HepG2 (cell line): ENCODE results near the gene SLC16A4. TPM values are rescaled to one million over a fixed set of nuclear protein-coding genes. Genes with fewer than 3 reads are reported as not detected.

ENCODE experiments used
- BCLAF1 ChIP-seq: fragments of 450-650 bp; IDR thresholded peaks from 2 replicates; pipeline ENCODE4 v1.6.1; 2017; ENCODE audit warnings: mild to moderate bottlenecking
- GABPA ChIP-seq, 2 experiments: IDR thresholded peaks; 2 replicates each; pipeline ENCODE4 v1.6.1; 2011 to 2016; ENCODE audit warnings: low read depth in 2 of 2, low read length in 1 of 2, missing biosample characterization in 1 of 2, missing genetic modification characterization in 1 of 2
- HNF4G ChIP-seq, 2 experiments: sonication (generic) in 1 of 2; formaldehyde crosslinking in 1 of 2; IDR thresholded peaks; 2 replicates each; pipeline versions ENCODE4 v1.4.0 to v1.6.1; 2011 to 2020; ENCODE audit warnings: borderline replicate concordance in 2 of 2, low read depth in 2 of 2, mild to moderate bottlenecking in 2 of 2, low read length in 1 of 2, missing genetic modification reagents in 1 of 2, moderate library complexity in 1 of 2
- MAX ChIP-seq: IDR thresholded peaks from 2 replicates; pipeline ENCODE4 v1.6.1; 2012; ENCODE audit warnings: inconsistent platforms
- MEF2D ChIP-seq: sonication (generic); formaldehyde crosslinking; IDR thresholded peaks from 2 replicates; pipeline ENCODE4 v1.5.1; 2020; ENCODE audit warnings: mild to moderate bottlenecking, missing genetic modification reagents
- MIER2 ChIP-seq: IDR thresholded peaks from 2 replicates; pipeline ENCODE4 v1.6.1; 2016; ENCODE audit warnings: missing biosample characterization, missing genetic modification reagents
- ONECUT2 ChIP-seq: sonication (generic); formaldehyde crosslinking; IDR thresholded peaks from 2 replicates; pipeline ENCODE4 v1.4.0; 2020; ENCODE audit warnings: missing genetic modification reagents
- SKIL ChIP-seq: sonication (generic); formaldehyde crosslinking; IDR thresholded peaks from 2 replicates; pipeline ENCODE4 v1.8.0; 2022; ENCODE audit warnings: missing genetic modification reagents, mild to moderate bottlenecking, moderate library complexity, borderline replicate concordance
- SMAD9 ChIP-seq: sonication (generic); formaldehyde crosslinking; IDR thresholded peaks from 2 replicates; pipeline ENCODE4 v1.5.1; 2020; ENCODE audit warnings: mild to moderate bottlenecking, missing genetic modification reagents
- SRSF4 ChIP-seq: fragments of 200-400 bp; formaldehyde crosslinking; IDR thresholded peaks from one replicate; pipeline ENCODE4 v1.6.1; 2018; ENCODE audit warnings: mild to moderate bottlenecking, low read depth, low read length, moderate library complexity; ENCODE audit not compliant: poor library complexity, severe bottlenecking
- STAT5B ChIP-seq: sonication (generic); formaldehyde crosslinking; IDR thresholded peaks from 2 replicates; pipeline ENCODE4 v1.4.0; 2020; ENCODE audit warnings: missing genetic modification reagents
- TMF1 ChIP-seq: sonication (generic); formaldehyde crosslinking; IDR thresholded peaks from 2 replicates; pipeline ENCODE4 v1.8.1; 2022; ENCODE audit warnings: low read depth, missing genetic modification reagents
- ZBTB4 ChIP-seq: sonication (generic); formaldehyde crosslinking; IDR thresholded peaks from 2 replicates; pipeline ENCODE4 v1.4.0; 2020; ENCODE audit warnings: missing genetic modification reagents, mild to moderate bottlenecking, borderline replicate concordance
- ZBTB49 ChIP-seq: sonication (generic); formaldehyde crosslinking; IDR thresholded peaks from 2 replicates; pipeline ENCODE4 v1.4.0; 2020; ENCODE audit warnings: missing genetic modification reagents, borderline replicate concordance
- ZSCAN22 ChIP-seq: sonication (generic); formaldehyde crosslinking; IDR thresholded peaks from 2 replicates; pipeline ENCODE4 v1.4.0; 2020; ENCODE audit warnings: mild to moderate bottlenecking, missing genetic modification reagents
- polyA plus RNA-seq, 8 experiments: library from polyadenylated mRNA; depleted of rRNA in 3 of 8; stranded (reverse) in 7 of 8; unstranded in 1 of 8; fragments of >200 nt; fragmentation: Illumina TruSeq in 4 of 8; extraction: Trizol in 4 of 8; gene quantifications; 2 replicates each; pipeline versions ENCODE4 v1.2.1 to v1.2.3, GENCODE V29; 2011 to 2016; ENCODE audit warnings: low read depth in 4 of 8, missing spikeins in 1 of 8, mixed read lengths in 1 of 8; ENCODE audit not compliant: insufficient read depth in 1 of 8
- total RNA-seq, 5 experiments: library from RNA; depleted of rRNA; stranded (reverse); fragments of >200 nt; fragmentation: Illumina TruSeq; extraction: Trizol; gene quantifications; 2 replicates each; pipeline ENCODE4 v1.2.3, GENCODE V29; 2016; ENCODE audit warnings: low read depth in 1 of 5

The SLC16A4 gene
- total and polyA plus RNA-seq, 2 of the 13 experiments (the other 11 are each of a cell fraction or from before 2014, with no cell fraction given) = 1.1 to 1.5 TPM

- TF ChIP-seq STAT5B (no peak; the same call in 1 of the 2 replicates), MIER2 (CRISPR knock-in tag) (peak; percentile 70), TMF1 (CRISPR knock-in tag) (peak; percentile 73), ONECUT2 (CRISPR knock-in tag) (no peak), SMAD9 (CRISPR knock-in tag) (no peak), BCLAF1 (no peak), MEF2D (CRISPR knock-in tag) (peak; percentile 87), SKIL (CRISPR knock-in tag) (peak; percentile 68), GABPA (IDR thresholded peaks at IDR 0.05; ENCODE audit: low read depth, low read length) (peak; percentile 78), GABPA (CRISPR knock-in tag; IDR thresholded peaks at IDR 0.05; ENCODE audit: low read depth) (peak; percentile 93), HNF4G (IDR thresholded peaks at IDR 0.05; ENCODE audit: borderline replicate concordance, low read depth, low read length) (peak; percentile 65; the same call in 1 of the 2 replicates), HNF4G (CRISPR knock-in tag; IDR thresholded peaks at IDR 0.05; ENCODE audit: borderline replicate concordance, low read depth) (peak; percentile 71), SRSF4 (no peak), ZBTB49 (CRISPR knock-in tag) (no peak), ZSCAN22 (0 out of 2 replicates have a peak, but pooled peaks have one; percentile 45), ZBTB4 (CRISPR knock-in tag) (peak; percentile 71; the same call in 1 of the 2 replicates), MAX (peak; percentile 95)
Measured at GRCh38 chr1:110407260-110408210, 16.7 kb upstream of the SLC16A4 start, which contains the start of gene LAMTOR5 (continued).
